Activated naive CD4-positive, alpha-beta T cell treated with anti-CD3 and anti-CD28 coated beads, Interleukin-2, amount 10 ng/mL, durations not matched to agents 7 days and 5 days (primary cell): ENCODE measurements around the gene YPEL3.

Source experiments
- CTCF ChIA-PET: fragments of 350-600 bp; sonication (Branson Sonifier 250); formaldehyde crosslinking; loops from one replicate; lab custom pipeline; 2021; ENCODE audit warnings: antibody characterized with exemption; lab: Charles Lee
- DNase-seq: peaks from one replicate; pipeline ENCODE4 v3.0.0-alpha.2; 2020
- H3K27ac Mint-ChIP-seq: one replicate; pipeline ENCODE4 v1.8.0; 2021; ENCODE audit warnings: mild to moderate bottlenecking, moderate library complexity, mixed read lengths
- H3K27me3 Mint-ChIP-seq: one replicate; pipeline ENCODE4 v1.8.0; 2021; ENCODE audit warnings: mild to moderate bottlenecking, mixed read lengths
- H3K36me3 Mint-ChIP-seq: one replicate; pipeline ENCODE4 v1.8.0; 2021; ENCODE audit warnings: mixed read lengths
- H3K4me1 Mint-ChIP-seq: one replicate; pipeline ENCODE4 v1.8.0; 2021; ENCODE audit warnings: mixed read lengths
- H3K4me3 Mint-ChIP-seq: one replicate; pipeline ENCODE4 v1.8.0; 2021; ENCODE audit warnings: mild to moderate bottlenecking, moderate library complexity, mixed read lengths
- H3K9me3 Mint-ChIP-seq: one replicate; pipeline ENCODE4 v1.8.0; 2021; ENCODE audit warnings: mixed read lengths

Gene YPEL3

DNA sequence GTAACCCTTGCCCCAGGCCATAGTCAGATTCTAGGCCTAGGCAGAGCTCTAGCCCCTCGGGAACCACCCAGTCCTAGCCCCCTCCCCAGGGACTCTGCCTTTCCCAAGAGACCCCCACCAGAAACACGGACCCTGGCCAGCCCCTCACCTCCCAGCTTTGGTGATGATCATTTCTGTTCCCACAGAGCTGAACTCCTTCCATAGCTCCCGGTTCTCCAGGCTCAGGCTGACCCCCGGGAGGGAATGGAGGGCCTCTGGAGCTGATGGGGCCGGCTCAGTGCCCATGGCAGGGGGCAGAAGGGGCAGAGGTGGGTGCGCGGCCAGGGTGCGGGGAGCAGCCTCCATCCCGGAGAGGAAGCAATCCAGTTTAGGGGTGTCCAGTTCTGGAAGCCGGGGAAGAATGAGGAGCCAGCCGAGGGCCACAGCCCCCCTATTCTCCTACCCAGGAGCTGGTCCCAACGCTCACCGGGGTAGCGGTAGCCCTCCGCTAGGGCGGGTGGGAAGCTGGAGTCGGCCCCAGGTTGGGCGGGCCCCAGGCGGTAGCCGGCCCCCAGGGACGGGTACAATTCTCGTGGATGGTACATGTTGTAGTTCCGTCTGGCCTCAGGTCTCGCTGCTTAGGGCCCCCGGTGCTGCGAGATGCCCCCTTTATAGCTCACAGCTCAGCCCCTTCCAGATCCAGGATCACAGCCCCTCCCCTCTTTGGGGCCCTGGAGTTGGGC, 5.2 kb downstream of the YPEL3 start:
- Mint-ChIP-seq H3K4me1 (peaks cover 61% of the 10 kb centered on the region), H3K9me3 (no peaks in the 10 kb centered on the region), H3K27ac (peak overlapping the region; percentile 87), H3K4me3 (peak overlapping the region; percentile 56), H3K27me3 (no peaks in the 10 kb centered on the region), H3K36me3 (peaks cover 39% of the 10 kb centered on the region)
- CTCF ChIA-PET: interaction anchor here (0.8 to 5.2 kb wide), 15 partner anchors 11 to 321 kb away, joined by 3 to 54 read pairs (median 7); partner anchors contain the start of genes ALDOA and PPP4C
- no peak for DNase-seq

DNA sequence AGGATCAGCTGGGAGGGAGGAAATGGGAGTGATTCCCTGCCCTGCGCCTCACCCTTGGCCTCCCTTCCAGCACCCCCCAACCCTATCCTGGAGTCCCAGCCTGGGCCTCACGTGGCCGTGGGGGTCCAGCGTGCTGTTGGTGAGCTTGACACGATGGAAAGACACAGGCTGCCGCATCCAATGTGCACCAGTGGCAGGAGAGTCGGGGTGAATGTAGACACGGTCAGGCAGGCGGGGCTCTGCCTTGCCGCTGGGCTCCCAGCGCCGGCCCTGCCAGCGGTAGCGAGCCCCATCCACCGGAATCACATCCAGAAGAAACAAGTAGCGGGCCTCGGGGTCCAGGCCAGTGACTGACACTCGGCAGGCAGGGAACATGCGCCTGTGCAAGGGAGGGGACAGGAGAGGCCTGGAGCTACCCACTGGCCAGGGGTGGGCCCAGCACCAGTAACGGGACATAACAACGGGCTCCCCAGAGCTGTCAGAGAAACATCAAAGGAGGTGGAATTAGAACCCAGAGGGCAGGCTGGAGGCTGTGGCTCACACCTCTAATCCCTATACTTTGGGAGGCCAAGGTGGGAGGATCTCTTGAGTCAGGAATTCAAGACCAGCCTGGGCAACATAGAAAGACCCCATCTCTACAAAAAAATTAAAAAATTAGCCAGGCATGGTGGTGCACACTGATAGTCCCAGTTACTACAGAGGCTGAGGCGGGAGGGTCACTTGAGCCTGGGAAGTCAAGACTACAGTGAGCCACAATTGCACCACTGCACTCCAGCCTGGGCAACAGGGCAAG, 7.0 kb downstream of the YPEL3 start:
- Mint-ChIP-seq H3K4me1 (peaks cover 55% of the 10 kb centered on the region), H3K4me3 (no peak overlapping the region), H3K36me3 (peaks cover 29% of the 10 kb centered on the region), H3K27me3 (no peaks in the 10 kb centered on the region), H3K27ac (peak overlapping the region; percentile 87), H3K9me3 (no peaks in the 10 kb centered on the region)
- CTCF ChIA-PET: interaction anchor here (1.2 to 2.0 kb wide), 3 partner anchors 10 to 323 kb away, joined by 3 to 7 read pairs (median 5); no protein-coding TSS in a partner anchor
- no peak for DNase-seq

- H3K36me3 Mint-ChIP-seq: peaks cover 30% of the 10 kb centered on the region
Measured at GRCh38 chr16:30088237-30088831, 7.7 kb downstream of the YPEL3 start.

GRCh38 chr16:30087181-30087898, 8.7 kb downstream of the YPEL3 start:
- H3K9me3 Mint-ChIP-seq: no peaks in the 10 kb centered on the region
- peaks cover 34% of the 10 kb centered on the region for H3K36me3 Mint-ChIP-seq
- no peaks in the 10 kb centered on the region for H3K27me3 Mint-ChIP-seq
- H3K27ac Mint-ChIP-seq: peak overlapping the region; percentile 60
- H3K4me3 Mint-ChIP-seq: no peak overlapping the region
- peaks cover 45% of the 10 kb centered on the region for H3K4me1 Mint-ChIP-seq
- CTCF ChIA-PET: interaction anchor here (1.0 to 2.0 kb wide), 2 partner anchors 8 to 18 kb away, joined by 3 to 5 read pairs; no protein-coding TSS in a partner anchor
- DNase-seq: no peak

More at GRCh38 chr16:30088237-30088831, 7.7 kb downstream of the YPEL3 start:
- no peaks in the 10 kb centered on the region for H3K9me3 Mint-ChIP-seq
- H3K4me1 Mint-ChIP-seq: peaks cover 53% of the 10 kb centered on the region
- no peak for DNase-seq
- H3K4me3 Mint-ChIP-seq: no peak overlapping the region
- CTCF ChIA-PET: interaction anchor here (2.0 kb wide), 1 partner anchor 9 kb away, joined by 5 read pairs; no protein-coding TSS in a partner anchor
- H3K27ac Mint-ChIP-seq: peak overlapping the region; percentile 67
- H3K27me3 Mint-ChIP-seq: no peaks in the 10 kb centered on the region

- Mint-ChIP-seq H3K9me3 (no peaks in the 10 kb centered on the region), H3K4me1 (peaks cover 37% of the 10 kb centered on the region), H3K36me3 (peaks cover 40% of the 10 kb centered on the region), H3K4me3 (no peak overlapping the region), H3K27me3 (no peaks in the 10 kb centered on the region), H3K27ac (no peak overlapping the region)
- CTCF ChIA-PET: interaction anchor here (1.0 kb wide), 1 partner anchor 17 kb away, joined by 3 read pairs; no protein-coding TSS in a partner anchor
- no peak for DNase-seq
Measured at GRCh38 chr16:30086291-30087140, 9.5 kb downstream of the YPEL3 start.

- peaks cover 46% of the 10 kb centered on the region for H3K36me3 Mint-ChIP-seq
- CTCF ChIA-PET: no interaction called here
- no peak overlapping the region for H3K4me3 Mint-ChIP-seq
- H3K4me1 Mint-ChIP-seq: peaks cover 34% of the 10 kb centered on the region
- H3K9me3 Mint-ChIP-seq: no peaks in the 10 kb centered on the region
- DNase-seq: no peak
- no peaks in the 10 kb centered on the region for H3K27me3 Mint-ChIP-seq
- H3K27ac Mint-ChIP-seq: no peak overlapping the region
Measured at GRCh38 chr16:30085820-30086219, 10.2 kb downstream of the YPEL3 start.

- Mint-ChIP-seq H3K27ac (no peak overlapping the region), H3K4me1 (peaks cover 29% of the 10 kb centered on the region)
- CTCF ChIA-PET: no interaction called here
Measured at GRCh38 chr16:30085247-30085646, 10.8 kb downstream of the YPEL3 start.

DNA sequence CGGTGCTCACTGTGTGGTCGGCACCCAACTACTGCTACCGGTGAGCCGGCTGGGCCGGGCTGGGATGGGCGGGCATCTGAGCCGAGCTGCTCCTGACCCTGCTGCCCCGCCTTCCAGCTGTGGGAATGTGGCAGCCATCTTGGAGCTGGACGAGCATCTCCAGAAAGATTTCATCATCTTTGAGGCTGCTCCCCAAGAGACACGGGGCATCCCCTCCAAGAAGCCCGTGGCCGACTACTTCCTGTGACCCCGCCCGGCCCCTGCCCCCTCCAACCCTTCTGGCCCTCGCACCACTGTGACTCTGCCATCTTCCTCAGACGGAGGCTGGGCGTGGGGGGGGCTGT, 11.2 kb downstream of the YPEL3 start:
- no peak for DNase-seq
- peaks cover 50% of the 10 kb centered on the region for H3K36me3 Mint-ChIP-seq
- H3K9me3 Mint-ChIP-seq: no peaks in the 10 kb centered on the region

More at GRCh38 chr16:30085247-30085646, 10.8 kb downstream of the YPEL3 start:
- H3K36me3 Mint-ChIP-seq: peaks cover 48% of the 10 kb centered on the region
- no peak overlapping the region for H3K4me3 Mint-ChIP-seq
- H3K27me3 Mint-ChIP-seq: no peaks in the 10 kb centered on the region
- DNase-seq: no peak
- no peaks in the 10 kb centered on the region for H3K9me3 Mint-ChIP-seq

GRCh38 chr16:30084096-30084815, 11.8 kb downstream of the YPEL3 start:
- CTCF ChIA-PET: no interaction called here
- H3K27me3 Mint-ChIP-seq: no peaks in the 10 kb centered on the region
- H3K36me3 Mint-ChIP-seq: peaks cover 55% of the 10 kb centered on the region
- no peaks in the 10 kb centered on the region for H3K9me3 Mint-ChIP-seq
- no peak for DNase-seq
- H3K4me1 Mint-ChIP-seq: peaks cover 25% of the 10 kb centered on the region
- H3K27ac Mint-ChIP-seq: peak overlapping the region; percentile 45
- no peak overlapping the region for H3K4me3 Mint-ChIP-seq

More for the DNA sequence above, 11.2 kb downstream of the YPEL3 start:
- Mint-ChIP-seq H3K27me3 (no peaks in the 10 kb centered on the region), H3K4me1 (peaks cover 26% of the 10 kb centered on the region), H3K4me3 (no peak overlapping the region), H3K27ac (peak overlapping the region; percentile 45)
- CTCF ChIA-PET: no interaction called here

DNA sequence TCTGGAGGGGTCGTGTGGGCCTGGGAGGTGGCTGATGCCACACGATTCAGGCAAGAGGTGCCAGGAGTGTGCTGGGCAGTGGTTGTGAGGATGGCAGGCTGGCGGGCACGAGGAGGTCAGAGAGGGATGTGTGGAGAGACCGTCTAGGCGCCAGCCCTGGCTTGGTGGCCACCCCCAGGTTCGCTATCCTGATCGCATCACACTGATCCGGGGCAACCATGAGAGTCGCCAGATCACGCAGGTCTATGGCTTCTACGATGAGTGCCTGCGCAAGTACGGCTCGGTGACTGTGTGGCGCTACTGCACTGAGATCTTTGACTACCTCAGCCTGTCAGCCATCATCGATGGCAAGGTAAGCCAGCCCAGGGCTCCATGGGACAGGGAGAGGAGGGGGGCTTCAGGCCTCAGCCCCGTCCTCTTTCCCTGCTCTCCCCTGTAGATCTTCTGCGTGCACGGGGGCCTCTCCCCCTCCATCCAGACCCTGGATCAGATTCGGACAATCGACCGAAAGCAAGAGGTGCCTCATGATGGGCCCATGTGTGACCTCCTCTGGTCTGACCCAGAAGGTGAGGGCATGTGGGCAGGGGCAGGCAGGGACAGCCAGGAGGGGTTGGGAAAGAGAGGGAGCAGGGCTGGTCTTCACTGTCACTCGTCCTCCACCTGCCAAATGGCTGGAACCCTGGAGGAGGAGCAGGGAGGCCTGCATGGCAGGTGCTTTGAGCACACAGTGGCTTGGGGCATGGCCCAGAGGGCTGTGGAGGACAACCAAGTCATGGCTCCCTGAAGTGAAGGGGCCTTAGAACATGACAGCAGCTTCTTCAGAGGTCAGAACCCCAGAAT, 12.6 kb downstream of the YPEL3 start:
- H3K27me3 Mint-ChIP-seq: no peaks in the 10 kb centered on the region
- CTCF ChIA-PET: interaction anchor here (7.7 kb wide), 1 partner anchor 9 kb away, joined by 54 read pairs; the partner anchor contains the start of gene TBX6
- no peak for DNase-seq
- H3K4me3 Mint-ChIP-seq: no peak overlapping the region
- H3K4me1 Mint-ChIP-seq: peaks cover 25% of the 10 kb centered on the region
- H3K9me3 Mint-ChIP-seq: no peaks in the 10 kb centered on the region
- H3K36me3 Mint-ChIP-seq: peaks cover 55% of the 10 kb centered on the region
- H3K27ac Mint-ChIP-seq: peak overlapping the region; percentile 33

GRCh38 chr16:30082545-30083090, 13.4 kb downstream of the YPEL3 start:
- Mint-ChIP-seq H3K27me3 (no peaks in the 10 kb centered on the region), H3K36me3 (peaks cover 58% of the 10 kb centered on the region), H3K4me1 (peaks cover 29% of the 10 kb centered on the region), H3K27ac (no peak overlapping the region), H3K4me3 (no peak overlapping the region), H3K9me3 (no peaks in the 10 kb centered on the region)
- CTCF ChIA-PET: interaction anchor here (7.7 kb wide), 1 partner anchor 10 kb away, joined by 54 read pairs; the partner anchor contains the start of gene TBX6
- DNase-seq: no peak
